ENCODE results near the gene GPC5. TPM values are rescaled to one million over a fixed set of nuclear protein-coding genes. Genes with fewer than 3 reads are reported as not detected.

The GPC5 gene
- total and polyA plus RNA-seq, 2 of the 8 experiments (the other 6 are each of a cell fraction or from before 2014, with no cell fraction given), result 0.20 to 0.39 TPM

- no peak overlapping the region for H2BK20ac ChIP-seq (ENCODE audit: low read length)
- H3K27me3 ChIP-seq (replicated peaks in 1 of 4; ENCODE audit: control insufficient read depth in 3 of 4, extremely low read depth in 1 of 4, insufficient read depth in 3 of 4, low read length in 3 of 4), result peaks cover 0 to 1% (median 0%) of the 10 kb centered on the region in 4 experiments; a peak in 1 of 7 replicates
- no peak overlapping the region for H3K56ac ChIP-seq (replicated peaks; ENCODE audit: insufficient read length, low read depth, low read length)
- H3K4me3 ChIP-seq (ENCODE audit: extremely low read depth in 1 of 4, insufficient read depth in 2 of 4, low read depth in 3 of 4, low read length in 4 of 4), result no peak overlapping the region
- no peaks in the 10 kb centered on the region for H3K79me2 ChIP-seq (ENCODE audit: control insufficient read depth in 1 of 2, insufficient read depth in 2 of 2, low read length in 2 of 2)
- no peak for DNase-seq (ENCODE audit: low read depth in 1 of 2, low spot score in 2 of 2)
- no peaks in the 10 kb centered on the region for H3K9me3 ChIP-seq (ENCODE audit: insufficient read depth in 2 of 2, low read depth in 1 of 2, low read length in 1 of 2)
- WGBS, 2 experiments (ENCODE audit: extremely low coverage in 1 of 2, insufficient coverage in 1 of 2, insufficient read length in 1 of 2, insufficient replicate concordance in 2 of 2, low coverage in 1 of 2, low lambda C conversion rate in 2 of 2, missing lambda C conversion rate in 1 of 2), result 90% methylated on average over 7 of the region's 7 CpGs; no CpG with 5 or more reads in 1 of the 2 experiments
- no peak overlapping the region for H3K4me2 ChIP-seq (ENCODE audit: insufficient read depth in 1 of 2, low read depth in 2 of 2, low read length in 2 of 2)
- no peak overlapping the region for H2AFZ ChIP-seq (ENCODE audit: low read length)
- no peak overlapping the region for H4K5ac ChIP-seq (ENCODE audit: insufficient read length, low read depth, low read length)
- H4K91ac ChIP-seq (replicated peaks; ENCODE audit: insufficient read length, low read length), result no peak overlapping the region
- H3K79me1 ChIP-seq (ENCODE audit: low read depth, low read length), result no peaks in the 10 kb centered on the region
- H4K8ac ChIP-seq (ENCODE audit: extremely low read depth, insufficient read depth, low read length), result no peak overlapping the region
- H2BK12ac ChIP-seq (ENCODE audit: low read depth, low read length), result no peak overlapping the region
- peaks cover 0 to 3% (median 0%) of the 10 kb centered on the region in 4 experiments; a peak in 1 of 7 replicates for H3K4me1 ChIP-seq (replicated peaks in 1 of 4; ENCODE audit: control insufficient read depth in 3 of 4, insufficient read depth in 4 of 4, low read length in 3 of 4)
- POLR2A ChIA-PET (ENCODE audit: partially characterized antibody), result no interaction called here
- H2BK15ac ChIP-seq (ENCODE audit: low read length), result no peak overlapping the region
- H2AK5ac ChIP-seq (ENCODE audit: low read depth, low read length), result no peak overlapping the region
- no peak overlapping the region for H3K27ac ChIP-seq (ENCODE audit: low read depth, low read length)
- no peak overlapping the region for H3K23ac ChIP-seq (ENCODE audit: insufficient read length)
- H2BK120ac ChIP-seq (replicated peaks; ENCODE audit: low read depth, low read length), result no peak overlapping the region
- H3K18ac ChIP-seq (ENCODE audit: extremely low read depth, low read length), result no peak overlapping the region
- H3K4ac ChIP-seq (replicated peaks; ENCODE audit: insufficient read length, low read depth, low read length), result no peak overlapping the region
- H4K20me1 ChIP-seq (replicated peaks in 1 of 2; ENCODE audit: control insufficient read depth in 1 of 2, insufficient read depth in 2 of 2, low read length in 2 of 2), result no peaks in the 10 kb centered on the region
- no peak overlapping the region for H3K9ac ChIP-seq (replicated peaks in 1 of 4; ENCODE audit: extremely low read depth in 1 of 4, low read depth in 3 of 4, low read length in 3 of 4)
- H2BK5ac ChIP-seq (ENCODE audit: low read depth, low read length), result no peak overlapping the region
- TF ChIP-seq SAP30 (IDR thresholded peaks at IDR 0.05; ENCODE audit: insufficient read depth, insufficient replicate concordance, low read length), result no peak
- TF ChIP-seq TAF1 (IDR thresholded peaks at IDR 0.05; ENCODE audit: low read depth, low read length), result no peak
- no peak for TF ChIP-seq EZH2 (IDR thresholded peaks at IDR 0.05; ENCODE audit: low read depth, low read length, severe bottlenecking)
- no peak for TF ChIP-seq CEBPB (IDR thresholded peaks at IDR 0.05; ENCODE audit: low read depth, low read length)
- no peak for TF ChIP-seq BRCA1 (IDR thresholded peaks at IDR 0.05; ENCODE audit: low read depth, low read length)
- H3K23me2 ChIP-seq (ENCODE audit: low read depth, low read length), result no peaks in the 10 kb centered on the region
- FAIRE-seq, result no peak
- H3K14ac ChIP-seq (ENCODE audit: insufficient read length), result no peak overlapping the region
- no peaks in the 10 kb centered on the region for H3K36me3 ChIP-seq (ENCODE audit: control insufficient read depth in 2 of 4, insufficient read depth in 4 of 4, low read length in 3 of 4)
- CTCF ChIA-PET (ENCODE audit: partially characterized antibody), result interaction anchor here (0.7 to 1.6 kb wide), 4 partner anchors 11 to 352 kb away, joined by 3 read pairs; no protein-coding TSS in a partner anchor
Observed at GRCh38 chr13:91716436-91717065, 318.1 kb downstream of the GPC5 start.

Data from H1 (cell line).